Transverse colon (tissue), 4 donors: ENCODE measurements around the gene THSD4. TPM values are rescaled to one million over a fixed set of nuclear protein-coding genes. Genes with fewer than 3 reads are reported as not detected.

Source experiments
- DNase-seq: peaks from one replicate; pipeline ENCODE4 v3.0.0-alpha.2; 2019
- H3K27ac ChIP-seq, 4 donors: fragments of 200-600 bp; sonication (generic); 2 replicates each; pipeline ENCODE4 v1.5.1; 2016 to 2018; ENCODE audit warnings: inconsistent platforms in 4 of 4
- H3K27me3 ChIP-seq: fragments of 200-600 bp; sonication (generic); 2 replicates; pipeline ENCODE4 v1.5.1; 2017; ENCODE audit warnings: inconsistent platforms
- H3K36me3 ChIP-seq, 4 donors: fragments of 200-600 bp; sonication (generic); 2 replicates each; pipeline ENCODE4 v1.5.1; 2017 to 2019; ENCODE audit warnings: inconsistent platforms in 4 of 4
- H3K4me1 ChIP-seq, 4 donors: fragments of 200-600 bp; sonication (generic); 2 replicates each; pipeline ENCODE4 v1.5.1; 2017 to 2020; ENCODE audit warnings: inconsistent platforms in 4 of 4
- H3K4me3 ChIP-seq, 4 donors: fragments of 200-600 bp; sonication (generic); 1 replicate in 1 of 4; 2 replicates in 3 of 4; pipeline versions ENCODE4 v1.5.1 to v1.6.1; 2017 to 2019; ENCODE audit warnings: inconsistent platforms in 4 of 4
- H3K9me3 ChIP-seq, 2 donors: fragments of 200-600 bp; sonication (generic); 2 replicates each; pipeline ENCODE4 v1.5.1; 2017 to 2019; ENCODE audit warnings: inconsistent platforms in 2 of 2
- EP300 ChIP-seq: sonication (generic); formaldehyde crosslinking; IDR thresholded peaks from one replicate; pipeline ENCODE4 v1.6.1; 2017; ENCODE audit warnings: antibody characterized with exemption, low read depth
- POLR2A ChIP-seq: fragments of 450-650 bp; IDR thresholded peaks from one replicate; pipeline ENCODE4 v1.6.1; 2016; ENCODE audit warnings: antibody characterized with exemption, mild to moderate bottlenecking, moderate library complexity
- POLR2AphosphoS5 ChIP-seq, 3 donors: sonication (generic); formaldehyde crosslinking; IDR thresholded peaks; one replicate each; pipeline ENCODE4 v1.6.1; 2016; ENCODE audit warnings: antibody characterized with exemption in 3 of 3
- WGBS, 2 donors: methylation state at CpG; one replicate each; pipeline ENCODE4 v1.1.5; 2018; ENCODE audit warnings: low coverage in 1 of 2; 5-methylcytosine and 5-hydroxymethylcytosine counted together
- in situ Hi-C, 4 donors: fragments of 200-750 bp; cut with MboI; loops; one replicate each; pipeline versions ENCODE4 v1.15.0 to v1.15.1; 2017; ENCODE audit warnings: low sequenced_read_pairs in 3 of 4, low pct_ligation_motif_present in 1 of 4, low pct_unique_long_range_greater_than_20kb in 1 of 4
- intact Hi-C: fragments of 100-400 bp; cut with DNase I; formaldehyde crosslinking; loops from one replicate; pipeline ENCODE4 v1.15.1; 2023; ENCODE audit warnings: low total_unique reads
- total RNA-seq, 4 donors: library from RNA; depleted of rRNA; stranded (reverse); fragments of >200 nt; gene quantifications; one replicate each; pipeline ENCODE4 v1.1.0, GENCODE V29; 2016
- TF ChIP-seq, protein P1 (sequence below), 5 experiments: fragments of 200-600 bp in 3 of 5; fragments of 450-650 bp in 2 of 5; sonication (generic) in 3 of 5; IDR thresholded peaks; 1 replicate in 2 of 5; 2 replicates in 3 of 5; pipeline ENCODE4 v1.5.1; 2016 to 2017; ENCODE audit warnings: antibody characterized with exemption in 5 of 5, inconsistent platforms in 3 of 5, mild to moderate bottlenecking in 2 of 5, moderate library complexity in 1 of 5

The THSD4 gene
- total RNA-seq, 4 donors from 2014 or later, result 13.3 to 57.2 (median 47.4) TPM

DNA sequence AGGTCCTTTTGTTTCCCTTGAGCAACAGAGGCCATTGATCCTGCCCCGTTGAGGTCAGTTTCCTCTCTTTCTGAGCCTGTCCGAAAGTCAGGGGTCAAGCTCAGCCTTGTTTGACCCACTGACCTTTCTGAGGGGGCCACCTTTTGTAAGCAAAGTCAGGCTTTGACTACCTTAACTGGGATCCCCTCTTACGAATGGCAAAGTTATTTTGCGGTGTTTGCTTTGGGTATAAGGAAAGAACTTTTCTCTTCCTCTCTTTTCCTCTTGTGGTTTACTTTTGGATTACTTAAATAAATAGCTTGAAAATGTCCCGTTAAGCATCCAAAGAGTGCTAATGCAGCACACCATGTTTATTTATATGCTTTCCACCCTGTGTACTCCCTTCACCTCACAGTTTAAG lies 340.6 kb downstream of the THSD4 start:
- no peaks in the 10 kb centered on the region for H3K27me3 ChIP-seq
- DNase-seq, result no peak
- H3K4me1 ChIP-seq, result peaks cover 0 to 13% (median 0%) of the 10 kb centered on the region in 4 donors
- H3K9me3 ChIP-seq, result no peaks in the 10 kb centered on the region
- in situ Hi-C loops, result loop anchor here in 3 of 4 donors (10.0 to 25.0 kb wide), 4 partner anchors 279 to 706 kb away; no protein-coding TSS in a partner anchor
- no peak overlapping the region for H3K4me3 ChIP-seq
- H3K27ac ChIP-seq, result no peak overlapping the region
- WGBS, 2 donors, result 62 to 71% methylated on average over 5 of the region's 5 CpGs
- no peaks in the 10 kb centered on the region for H3K36me3 ChIP-seq
- intact Hi-C loops, result no loop called here
- TF ChIP-seq POLR2A (no peak), EP300 (no peak), POLR2AphosphoS5 (IDR thresholded peaks at IDR 0.05) (no peak)
- TF ChIP-seq, protein P1, sequence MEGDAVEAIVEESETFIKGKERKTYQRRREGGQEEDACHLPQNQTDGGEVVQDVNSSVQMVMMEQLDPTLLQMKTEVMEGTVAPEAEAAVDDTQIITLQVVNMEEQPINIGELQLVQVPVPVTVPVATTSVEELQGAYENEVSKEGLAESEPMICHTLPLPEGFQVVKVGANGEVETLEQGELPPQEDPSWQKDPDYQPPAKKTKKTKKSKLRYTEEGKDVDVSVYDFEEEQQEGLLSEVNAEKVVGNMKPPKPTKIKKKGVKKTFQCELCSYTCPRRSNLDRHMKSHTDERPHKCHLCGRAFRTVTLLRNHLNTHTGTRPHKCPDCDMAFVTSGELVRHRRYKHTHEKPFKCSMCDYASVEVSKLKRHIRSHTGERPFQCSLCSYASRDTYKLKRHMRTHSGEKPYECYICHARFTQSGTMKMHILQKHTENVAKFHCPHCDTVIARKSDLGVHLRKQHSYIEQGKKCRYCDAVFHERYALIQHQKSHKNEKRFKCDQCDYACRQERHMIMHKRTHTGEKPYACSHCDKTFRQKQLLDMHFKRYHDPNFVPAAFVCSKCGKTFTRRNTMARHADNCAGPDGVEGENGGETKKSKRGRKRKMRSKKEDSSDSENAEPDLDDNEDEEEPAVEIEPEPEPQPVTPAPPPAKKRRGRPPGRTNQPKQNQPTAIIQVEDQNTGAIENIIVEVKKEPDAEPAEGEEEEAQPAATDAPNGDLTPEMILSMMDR (IDR thresholded peaks at IDR 0.05), result no peak

DNA sequence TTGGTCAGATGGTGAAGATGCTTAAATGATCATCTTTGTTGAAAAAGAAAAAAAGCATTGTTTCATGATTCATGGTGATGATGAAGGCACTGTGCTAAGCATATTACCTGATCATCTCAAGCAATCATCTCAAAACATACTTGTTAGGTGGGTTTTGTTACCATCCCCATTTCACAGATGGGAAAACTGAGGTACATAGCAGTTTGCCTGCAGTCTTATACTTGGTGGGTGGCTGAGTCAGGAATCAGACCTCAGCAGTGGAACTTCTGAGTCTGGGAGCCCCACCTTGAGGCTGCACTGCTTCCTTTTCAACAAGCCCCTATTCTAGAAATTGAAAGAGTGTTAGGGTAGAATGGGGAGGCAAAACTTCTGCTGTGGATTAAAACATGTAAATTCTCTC lies 341.1 kb downstream of the THSD4 start:
- in situ Hi-C loops (loop anchor here in 3 of 4 donors (10.0 to 25.0 kb wide), 4 partner anchors 278 to 706 kb away; no protein-coding TSS in a partner anchor), intact Hi-C loops (no loop called here)
- H3K9me3 ChIP-seq, result no peaks in the 10 kb centered on the region
- no peak for TF ChIP-seq EP300
- TF ChIP-seq POLR2A, result no peak
- TF ChIP-seq, protein P1 (IDR thresholded peaks at IDR 0.05), result no peak
- TF ChIP-seq POLR2AphosphoS5 (IDR thresholded peaks at IDR 0.05), result no peak
- peaks cover 0 to 12% (median 0%) of the 10 kb centered on the region in 4 donors for H3K4me1 ChIP-seq
- no peak overlapping the region for H3K27ac ChIP-seq
- no peak overlapping the region for H3K4me3 ChIP-seq
- no peak for DNase-seq
- H3K36me3 ChIP-seq, result no peaks in the 10 kb centered on the region
- no peaks in the 10 kb centered on the region for H3K27me3 ChIP-seq

DNA sequence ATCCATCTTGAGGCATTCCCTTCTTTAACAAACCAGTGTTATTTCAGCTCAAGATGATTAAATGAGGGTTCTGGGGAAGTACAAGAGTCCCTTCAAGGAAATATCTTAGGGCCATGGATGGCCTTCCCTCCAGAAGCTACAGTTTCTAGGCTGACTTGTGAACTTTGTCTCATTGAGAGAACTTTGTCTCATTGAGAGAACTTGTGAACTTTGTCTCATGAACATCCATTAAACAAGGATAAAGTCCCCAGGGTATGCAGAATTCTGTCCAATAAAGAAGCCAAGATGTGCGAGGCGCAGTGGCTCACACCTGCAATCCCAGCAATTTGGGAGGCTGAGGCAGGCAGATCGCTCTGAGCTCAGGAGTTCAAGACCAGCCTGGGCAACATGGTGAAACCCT lies 341.5 kb downstream of the THSD4 start:
- Histone ChIP-seq H3K27me3 (no peaks in the 10 kb centered on the region), H3K9me3 (no peaks in the 10 kb centered on the region), H3K36me3 (no peaks in the 10 kb centered on the region), H3K4me3 (no peak overlapping the region), H3K4me1 (peaks cover 0 to 7% (median 0%) of the 10 kb centered on the region in 4 donors), H3K27ac (no peak overlapping the region)
- intact Hi-C loops, result no loop called here
- no peak for DNase-seq
- in situ Hi-C loops, result loop anchor here in 3 of 4 donors (10.0 to 25.0 kb wide), 4 partner anchors 278 to 705 kb away; no protein-coding TSS in a partner anchor
- 70 to 94% methylated on average over 2 to 3 of the region's 3 CpGs for WGBS, 2 donors
- TF ChIP-seq, protein P1 (IDR thresholded peaks at IDR 0.05), result no peak
- TF ChIP-seq POLR2AphosphoS5 (IDR thresholded peaks at IDR 0.05) (no peak), POLR2A (no peak), EP300 (no peak)

DNA sequence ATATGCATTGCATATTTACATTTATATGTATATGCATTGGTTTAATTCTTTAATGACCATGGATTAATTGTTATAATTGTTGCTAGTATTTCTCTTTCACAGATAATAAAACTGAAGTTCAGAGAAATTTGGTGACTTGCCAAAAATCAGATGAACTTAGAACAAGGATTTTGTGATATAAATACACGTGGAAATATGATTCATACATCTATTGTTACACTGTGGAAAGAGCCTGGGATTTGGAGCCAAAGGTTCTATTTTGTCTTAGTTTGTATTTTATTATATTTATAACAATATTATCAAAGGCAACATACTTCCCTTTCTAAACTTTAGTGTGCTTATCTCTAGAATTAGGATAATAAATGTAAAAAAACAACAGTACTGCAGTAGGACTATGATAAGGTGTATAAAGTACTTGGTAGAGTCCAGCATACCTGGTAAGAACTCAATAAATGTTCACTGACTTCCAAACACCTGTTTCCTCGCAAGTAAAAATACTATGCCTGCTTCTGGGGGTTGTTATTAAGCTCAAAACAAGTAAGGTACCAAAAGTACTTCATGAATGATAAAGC lies 342.9 kb downstream of the THSD4 start:
- DNase-seq, result no peak
- no peaks in the 10 kb centered on the region for H3K36me3 ChIP-seq
- WGBS, 2 donors, result 16 to 33% methylated on average over 2 of the region's 2 CpGs
- intact Hi-C loops (no loop called here), in situ Hi-C loops (loop anchor here in 3 of 4 donors (10.0 to 25.0 kb wide), 4 partner anchors 277 to 704 kb away; no protein-coding TSS in a partner anchor)
- H3K4me3 ChIP-seq, result no peak overlapping the region
- H3K27ac ChIP-seq, result no peak overlapping the region
- no peaks in the 10 kb centered on the region for H3K27me3 ChIP-seq
- TF ChIP-seq POLR2AphosphoS5 (IDR thresholded peaks at IDR 0.05) (no peak), EP300 (no peak), POLR2A (no peak)
- TF ChIP-seq, protein P1 (IDR thresholded peaks at IDR 0.05), result no peak
- H3K4me1 ChIP-seq, result peaks cover 0 to 4% (median 0%) of the 10 kb centered on the region in 4 donors
- H3K9me3 ChIP-seq, result no peaks in the 10 kb centered on the region
